HUDEP-2 (cell line): ENCODE results near the gene MEX3A.
"Not testable (repeated sequence)": the region's sequence is repeated elsewhere in the genome, so short reads cannot be mapped to it uniquely, and the experiment has no call there.

Experiments
- DNase-seq, 76 experiments: peaks; one replicate each; lab custom pipeline; 2025; ENCODE audit not compliant: unreplicated experiment in 76 of 76; lab: John Stamatoyannopoulos, UW

MEX3A gene

GRCh38 chr1:156062189-156062588, 20.1 kb downstream of the MEX3A start:
- no peak for DNase-seq

GRCh38 chr1:156060937-156061636, 21.2 kb downstream of the MEX3A start, which contains the start of gene RAB25:
TSS of gene RAB25 (plus strand) at chr1:156061160. CDS start at chr1:156061401, 241 bp downstream.
- DNase-seq, result no peak

GRCh38 chr1:156056326-156056849, 25.9 kb downstream of the MEX3A start:
- DNase-seq, result no peak

- DNase-seq, result peak in 1 of 76 experiments; percentile 18
Observed at GRCh38 chr1:156055281-156056048, 26.8 kb downstream of the MEX3A start.

GRCh38 chr1:156054500-156055280, 27.6 kb downstream of the MEX3A start, which contains the start of gene LAMTOR2:
TSS of gene LAMTOR2 (plus strand) at chr1:156054782. CDS start at chr1:156054890, 108 bp downstream.
- peak in 75 of 76 experiments; percentile 48 to 99 (median 95) for DNase-seq

- DNase-seq, result peak in 73 of 76 experiments; percentile 9 to 91 (median 80)
Observed at GRCh38 chr1:156053768-156054499, 28.3 kb downstream of the MEX3A start, which contains the start of gene UBQLN4. TSS of gene UBQLN4 (minus strand) at chr1:156053798. CDS start at chr1:156053701, 97 bp downstream.

GRCh38 chr1:156052862-156053767, 29.1 kb downstream of the MEX3A start:
- DNase-seq, result peak in 52 of 76 experiments; percentile 9 to 68 (median 35)

GRCh38 chr1:156051011-156051725, 31.1 kb downstream of the MEX3A start:
- no peak for DNase-seq

- DNase-seq, result no peak
Observed at GRCh38 chr1:156050376-156050775, 31.9 kb downstream of the MEX3A start.

- DNase-seq, result no peak
Observed at GRCh38 chr1:156048663-156049258, 33.5 kb downstream of the MEX3A start.

- no peak for DNase-seq
Observed at GRCh38 chr1:156045076-156045475, 37.2 kb downstream of the MEX3A start.

GRCh38 chr1:156042828-156043227, 39.4 kb downstream of the MEX3A start:
- no peak for DNase-seq

- DNase-seq, result not testable (repeated sequence)
Observed at GRCh38 chr1:156034991-156035390, 47.3 kb downstream of the MEX3A start.

GRCh38 chr1:156033011-156033410, 49.3 kb downstream of the MEX3A start:
- DNase-seq, result no peak

- DNase-seq, result no peak
Observed at GRCh38 chr1:156026588-156026987, 55.7 kb downstream of the MEX3A start.

- DNase-seq, result peak in 36 of 76 experiments; percentile 2 to 47 (median 16)
Observed at GRCh38 chr1:156025876-156026275, 56.4 kb downstream of the MEX3A start.

- DNase-seq, result no peak
Observed at GRCh38 chr1:156024801-156025200, 57.5 kb downstream of the MEX3A start.
